G401.6 (cell line): ENCODE results near the gene SPTBN1.

Source experiments
- FAIRE-seq: peaks from 2 replicates; lab custom pipeline; 2012; peaks lifted over from hg19 to GRCh38; lab: Jason Lieb, UNC

The SPTBN1 gene

GRCh38 chr2:54455563-54456361 is at the start of gene SPTBN1:
SPTBN1 (plus strand) TSS chr2:54456327; CDS start chr2:54526419, 70,092 bp downstream.
- FAIRE-seq, result no peak

DNA sequence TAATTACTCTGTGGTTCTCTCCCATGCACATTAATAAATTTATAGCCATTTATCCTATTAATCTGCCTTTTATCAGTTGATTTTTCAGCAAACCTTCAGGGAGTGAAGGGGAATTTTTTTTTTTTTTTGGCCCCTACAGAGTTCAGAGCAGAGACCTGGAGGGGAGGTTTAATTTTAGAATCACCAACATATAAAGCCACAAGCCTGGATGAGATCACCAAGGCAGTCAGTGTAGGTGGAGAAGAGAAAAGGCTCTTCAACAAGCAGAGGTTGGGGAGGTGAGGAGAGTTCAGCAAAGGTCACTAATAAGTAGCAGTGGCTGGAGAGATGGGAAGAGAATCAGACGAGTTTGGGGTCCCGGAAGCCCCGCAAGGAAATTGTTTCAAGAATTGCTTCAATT is 48.4 kb upstream of the SPTBN1 start:
- FAIRE-seq, result no peak

GRCh38 chr2:54408288-54408687 is 47.8 kb upstream of the SPTBN1 start:
- no peak for FAIRE-seq

DNA sequence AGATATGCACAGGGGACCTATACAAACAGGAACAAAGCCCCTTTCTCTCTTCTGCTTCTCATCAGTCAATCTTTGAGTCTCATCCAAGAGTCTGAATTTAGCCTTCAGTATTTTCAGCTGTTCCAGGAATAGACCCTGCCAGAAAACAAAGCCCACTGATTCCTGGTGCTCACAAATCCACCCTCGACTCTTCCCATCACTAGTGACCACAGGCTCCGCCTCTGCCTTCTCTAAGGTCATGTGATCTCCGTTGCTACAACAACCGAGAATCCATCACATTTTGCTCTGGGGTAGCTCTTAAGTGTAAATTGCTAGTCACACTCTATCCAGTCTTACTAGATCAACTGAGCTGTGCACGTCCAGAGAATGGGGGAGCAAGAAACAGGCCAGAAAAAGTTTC is 46.4 kb upstream of the SPTBN1 start:
- FAIRE-seq, result no peak

DNA sequence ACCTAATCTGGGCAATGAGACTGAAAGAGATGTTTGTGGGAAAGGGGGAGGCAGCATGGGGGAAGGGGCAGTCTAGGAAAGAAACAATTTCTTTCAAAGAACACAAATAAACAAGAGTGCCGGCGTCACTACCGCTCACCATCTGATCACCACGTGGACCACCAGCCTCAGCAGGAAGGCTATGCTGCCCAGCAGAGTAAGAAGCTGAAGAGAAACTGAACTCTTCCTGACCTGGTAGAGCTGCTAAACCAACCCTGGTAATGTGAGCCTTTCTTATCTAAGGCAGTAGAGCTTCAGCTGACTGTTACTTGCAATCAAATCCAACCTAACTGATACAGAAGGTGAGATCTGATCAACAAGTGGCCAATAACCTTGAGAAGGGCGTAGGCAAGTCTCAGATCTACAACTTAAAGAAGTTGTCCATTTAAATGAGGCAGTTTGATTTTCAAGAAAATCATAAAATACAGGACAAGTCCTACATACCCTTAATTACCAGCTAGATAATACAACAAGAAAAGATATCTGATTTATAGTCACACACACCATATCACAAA is 44.2 kb upstream of the SPTBN1 start:
- no peak for FAIRE-seq

GRCh38 chr2:54416166-54416813 is 39.8 kb upstream of the SPTBN1 start:
- no peak for FAIRE-seq

DNA sequence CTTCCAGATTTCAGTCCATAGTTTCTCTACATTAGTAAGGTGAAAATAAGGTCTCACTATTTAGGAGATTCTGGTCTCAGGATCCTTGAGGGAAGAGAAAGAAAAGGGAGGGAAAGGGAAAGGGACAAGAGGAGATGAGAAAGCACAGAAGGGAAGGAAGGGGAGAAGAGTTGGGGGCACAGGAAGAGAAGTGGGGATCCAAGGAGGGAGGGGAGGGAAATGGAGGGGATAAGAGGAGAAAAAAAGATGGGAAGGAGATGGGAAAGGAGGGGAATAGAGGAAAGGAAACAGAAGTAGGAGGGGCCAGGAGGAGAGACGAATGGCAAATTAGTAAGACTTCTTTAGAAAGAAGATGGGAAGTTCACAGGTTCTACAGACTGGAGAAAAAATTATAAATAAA is 39.2 kb upstream of the SPTBN1 start:
- no peak for FAIRE-seq

DNA sequence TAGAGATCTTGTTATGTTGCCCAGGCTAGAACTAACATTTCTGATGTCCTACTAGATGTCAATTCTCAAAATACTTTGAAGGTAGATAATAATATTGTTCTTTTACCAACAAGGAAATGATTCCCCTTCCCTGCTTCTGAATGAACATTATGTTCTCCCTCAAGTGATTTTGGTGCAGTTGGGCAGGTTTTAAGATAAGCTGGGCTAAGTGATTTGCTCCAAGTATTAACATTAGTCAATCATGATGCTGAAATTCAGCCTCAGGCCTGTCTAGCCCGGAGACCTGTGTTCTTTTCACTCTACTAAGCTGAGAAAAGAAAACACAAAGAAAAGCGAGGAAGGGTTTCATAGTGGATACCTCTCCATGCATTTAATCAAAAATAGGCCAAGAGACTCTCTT is 38.5 kb upstream of the SPTBN1 start:
- no peak for FAIRE-seq

GRCh38 chr2:54419388-54419787 is 36.7 kb upstream of the SPTBN1 start:
- FAIRE-seq, result no peak

GRCh38 chr2:54419855-54420523 is 36.1 kb upstream of the SPTBN1 start:
- FAIRE-seq, result no peak

DNA sequence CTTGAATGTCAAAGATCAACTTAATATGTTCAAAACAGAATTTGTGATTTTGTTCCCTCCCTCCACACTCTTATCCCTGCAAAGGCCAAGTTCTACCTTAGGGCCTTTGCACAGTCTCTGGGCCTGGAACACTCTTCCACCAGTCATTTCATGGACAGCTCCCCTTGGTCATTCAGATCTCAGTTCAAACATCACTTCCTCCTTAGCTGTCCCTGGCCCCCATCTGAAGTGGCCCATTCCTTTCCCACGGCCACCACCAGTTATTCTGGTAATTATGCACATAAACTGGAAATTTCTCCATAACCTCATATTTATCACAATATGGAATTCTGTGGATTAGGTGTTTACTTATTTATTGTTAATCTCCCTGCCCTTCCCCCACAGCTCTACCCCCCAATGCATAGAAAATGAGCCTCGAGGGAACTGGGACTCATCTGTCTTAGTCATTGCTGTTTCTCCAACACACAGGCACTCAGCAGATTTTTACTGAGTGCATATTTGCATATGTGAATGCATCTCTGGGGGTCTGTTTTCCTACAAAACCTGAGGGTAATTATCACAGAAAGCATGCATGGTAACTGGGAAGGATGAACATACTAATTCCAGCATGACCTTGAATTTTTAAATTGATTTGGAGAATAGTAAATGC is 35.5 kb upstream of the SPTBN1 start:
- no peak for FAIRE-seq

GRCh38 chr2:54422072-54422581 is 34.0 kb upstream of the SPTBN1 start:
- no peak for FAIRE-seq

- no peak for FAIRE-seq
These were observed 32.9 kb upstream of the SPTBN1 start for GRCh38 chr2:54423213-54423612.

DNA sequence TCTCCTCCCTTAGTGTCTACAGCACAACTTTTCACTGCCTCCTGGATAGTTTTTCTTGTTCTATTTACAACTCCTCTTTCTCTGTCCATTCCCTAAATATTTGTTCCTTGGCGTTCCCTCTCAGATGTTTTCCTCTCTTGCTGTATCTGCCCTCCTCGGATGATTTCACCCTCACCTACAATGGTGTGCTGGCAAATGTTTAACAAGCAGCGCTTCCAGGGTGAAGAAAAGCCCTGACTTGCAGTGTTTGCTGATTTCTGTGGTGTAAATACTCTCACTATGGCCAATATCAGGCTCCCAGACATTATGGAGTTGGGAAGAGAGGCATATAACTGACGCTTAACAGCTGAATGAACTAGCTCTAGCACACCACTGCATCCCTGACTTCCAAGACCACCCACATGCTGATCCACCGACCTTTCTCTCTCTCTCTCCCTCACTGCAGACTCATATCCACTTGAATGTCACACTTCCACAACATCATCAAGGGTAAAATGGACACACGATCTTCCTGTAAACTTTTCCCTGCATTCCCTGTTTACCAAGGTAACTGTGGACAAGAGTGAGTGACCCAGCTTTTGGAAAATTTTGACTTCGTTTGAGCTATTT is 31.5 kb upstream of the SPTBN1 start:
- FAIRE-seq, result no peak

GRCh38 chr2:54428108-54428831 is 27.9 kb upstream of the SPTBN1 start:
- no peak for FAIRE-seq

DNA sequence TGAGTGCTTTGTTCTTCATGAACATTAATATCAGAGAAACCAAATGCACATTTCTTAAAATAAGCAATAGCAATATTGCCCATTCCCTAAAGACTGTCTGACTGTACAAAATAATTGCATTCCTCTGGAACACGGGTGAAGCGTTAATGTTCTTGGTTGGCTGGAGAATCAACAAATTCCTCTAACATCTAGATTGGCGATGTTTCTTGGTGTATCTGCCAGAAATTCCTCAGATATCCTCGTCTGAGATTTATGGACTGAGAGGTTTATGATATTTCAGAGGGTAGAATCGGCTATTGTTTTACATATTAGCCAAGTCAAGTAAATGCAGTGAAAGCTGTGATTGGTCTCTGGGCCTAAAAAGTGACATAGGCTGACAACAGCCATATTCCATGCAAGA is 27.1 kb upstream of the SPTBN1 start:
- FAIRE-seq, result no peak

DNA sequence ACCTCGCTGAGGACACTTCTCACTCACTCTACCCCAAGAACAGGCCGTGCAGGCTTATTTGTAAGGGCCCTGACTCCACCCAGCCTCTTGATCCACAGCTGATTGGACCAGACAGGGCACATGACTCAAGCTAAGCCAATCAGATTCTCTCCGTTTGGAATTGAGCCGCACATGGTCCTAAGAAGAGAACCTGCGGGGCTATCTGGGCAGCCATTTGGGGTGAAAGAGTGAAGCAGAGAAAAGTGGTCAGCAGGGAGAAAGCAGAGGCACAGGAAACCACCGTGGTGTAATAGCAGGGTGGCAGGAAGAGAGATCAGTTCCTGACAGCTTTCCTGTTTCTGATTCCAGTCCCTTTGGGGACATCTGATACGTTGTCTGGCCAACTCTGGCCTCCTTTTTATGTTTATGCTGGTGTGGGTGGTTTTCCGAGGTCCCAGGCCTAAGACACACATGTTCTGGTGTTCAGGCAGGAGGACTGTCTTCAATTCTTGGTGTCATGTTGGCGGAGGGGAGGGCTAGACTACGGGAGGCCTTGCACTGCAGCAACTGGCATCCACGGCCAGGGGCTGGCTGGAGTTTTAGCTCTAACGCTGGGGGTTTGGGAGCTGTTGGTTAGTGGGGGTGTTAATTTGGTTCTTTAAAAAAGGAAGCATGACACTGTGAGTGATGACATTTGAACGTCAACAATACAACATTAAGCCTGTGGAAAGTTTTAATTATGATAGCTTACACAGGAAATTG is 26.1 kb upstream of the SPTBN1 start:
- FAIRE-seq, result no peak

GRCh38 chr2:54430649-54431048 is 25.5 kb upstream of the SPTBN1 start:
- FAIRE-seq, result no peak

GRCh38 chr2:54432251-54433015 is 23.7 kb upstream of the SPTBN1 start:
- FAIRE-seq, result no peak

DNA sequence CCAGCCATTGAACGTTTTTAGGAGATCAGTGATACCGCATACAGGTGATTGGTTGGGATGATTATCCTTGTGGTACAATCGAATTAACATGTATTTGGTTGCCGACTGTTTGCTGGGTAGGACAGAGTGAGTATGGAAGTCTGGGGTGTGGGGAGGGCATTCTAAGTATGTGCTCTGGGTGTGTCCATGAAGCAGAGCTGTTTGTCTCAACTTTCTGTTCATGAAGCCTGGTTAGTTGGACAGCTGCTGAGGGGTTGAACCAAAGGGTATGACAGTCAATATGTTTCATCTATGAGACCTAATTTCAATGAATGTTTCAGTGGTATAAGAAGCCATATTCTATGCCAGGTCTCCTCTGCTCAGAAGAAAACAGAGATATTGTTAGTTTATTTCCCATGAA is 21.9 kb upstream of the SPTBN1 start:
- no peak for FAIRE-seq
